GM12891 (cell line): ENCODE data around the gene ZIC4.

Source experiments
- DNase-seq: peaks from one replicate; pipeline ENCODE4 v3.0.0; 2011; ENCODE audit warnings: low spot score; ENCODE audit not compliant: insufficient read length
- FAIRE-seq: peaks from 2 replicates; lab custom pipeline; 2011; peaks lifted over from hg19 to GRCh38; lab: Jason Lieb, UNC
- PAX5 ChIP-seq: IDR thresholded peaks from 2 replicates; pipeline ENCODE4 v1.6.1; 2011; ENCODE audit warnings: low read length, moderate library complexity, mild to moderate bottlenecking; ENCODE audit not compliant: insufficient read depth, severe bottlenecking
- POLR2A ChIP-seq: IDR thresholded peaks from 2 replicates; pipeline ENCODE4 v1.6.1; 2011; ENCODE audit warnings: low read depth, low read length, control low read depth
- POLR2AphosphoS5 ChIP-seq: IDR thresholded peaks from 2 replicates; pipeline ENCODE4 v1.6.1; 2011; ENCODE audit warnings: low read depth, low read length, control low read depth
- POU2F2 ChIP-seq: IDR thresholded peaks from 2 replicates; pipeline ENCODE4 v1.6.1; 2011; ENCODE audit warnings: low read depth, mild to moderate bottlenecking, control low read depth, low read length, moderate library complexity
- SPI1 ChIP-seq: IDR thresholded peaks from 2 replicates; pipeline ENCODE4 v1.6.1; 2011; ENCODE audit warnings: low read depth, low read length, control low read depth
- TAF1 ChIP-seq: IDR thresholded peaks from 2 replicates; pipeline ENCODE4 v1.6.1; 2011; ENCODE audit warnings: low read depth, low read length, control low read depth

Gene ZIC4

DNA sequence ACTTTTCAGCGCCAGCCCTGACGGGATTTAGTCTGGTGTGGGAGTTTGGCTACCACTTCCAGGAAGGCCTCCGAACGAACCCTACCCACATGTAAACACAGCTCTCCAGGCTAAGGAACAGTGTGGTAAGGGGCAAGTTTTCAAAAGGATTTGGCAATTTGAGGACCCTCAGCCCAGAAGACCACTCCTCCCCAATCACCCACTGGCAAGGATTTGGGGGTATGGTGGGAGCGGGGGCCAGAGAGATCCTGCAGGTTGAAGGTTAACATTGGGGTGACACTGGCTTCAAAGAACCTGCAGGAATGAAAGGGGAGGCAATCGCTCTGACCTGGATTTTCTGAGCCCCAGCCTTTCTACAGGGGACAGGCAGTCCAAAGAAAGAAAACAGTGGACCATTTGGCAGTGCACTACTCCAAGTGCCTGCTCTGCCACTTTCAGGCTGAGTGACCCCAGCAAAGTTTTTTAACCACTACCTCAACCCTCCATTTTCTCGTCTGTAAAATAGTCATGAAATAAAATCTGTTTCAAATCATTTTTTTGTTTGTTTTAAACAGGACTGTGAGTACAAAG is 34.5 kb downstream of the ZIC4 start:
- no peak for TF ChIP-seq SPI1
- TF ChIP-seq TAF1 = no peak
- no peak for TF ChIP-seq POLR2A
- no peak for TF ChIP-seq POLR2AphosphoS5
- no peak for TF ChIP-seq POU2F2
- no peak for TF ChIP-seq PAX5
- FAIRE-seq (no peak), DNase-seq (no peak)

DNA sequence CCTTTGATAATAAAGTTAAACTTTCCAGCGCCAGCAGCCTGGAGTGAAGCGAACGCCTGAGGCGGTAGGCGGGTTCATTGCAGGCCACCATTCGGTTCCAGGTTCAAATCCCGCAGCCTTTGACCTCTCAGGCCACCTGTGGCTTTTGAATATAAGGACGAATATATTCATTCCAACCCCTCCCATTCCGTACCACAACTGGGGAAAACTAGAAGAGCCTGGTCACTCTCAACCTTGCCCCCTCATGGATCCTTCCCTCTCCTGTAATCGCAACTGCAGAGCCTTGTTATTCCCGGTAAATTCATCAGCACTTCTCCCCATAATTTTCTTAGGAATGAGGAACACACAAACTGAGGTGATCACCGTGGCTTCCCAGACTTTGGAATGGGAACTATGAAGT is 35.2 kb downstream of the ZIC4 start:
- no peak for DNase-seq
- no peak for FAIRE-seq
- no peak for TF ChIP-seq SPI1
- TF ChIP-seq POLR2A = no peak
- TF ChIP-seq POLR2AphosphoS5 = no peak
- no peak for TF ChIP-seq POU2F2
- no peak for TF ChIP-seq PAX5
- TF ChIP-seq TAF1 = no peak

DNA sequence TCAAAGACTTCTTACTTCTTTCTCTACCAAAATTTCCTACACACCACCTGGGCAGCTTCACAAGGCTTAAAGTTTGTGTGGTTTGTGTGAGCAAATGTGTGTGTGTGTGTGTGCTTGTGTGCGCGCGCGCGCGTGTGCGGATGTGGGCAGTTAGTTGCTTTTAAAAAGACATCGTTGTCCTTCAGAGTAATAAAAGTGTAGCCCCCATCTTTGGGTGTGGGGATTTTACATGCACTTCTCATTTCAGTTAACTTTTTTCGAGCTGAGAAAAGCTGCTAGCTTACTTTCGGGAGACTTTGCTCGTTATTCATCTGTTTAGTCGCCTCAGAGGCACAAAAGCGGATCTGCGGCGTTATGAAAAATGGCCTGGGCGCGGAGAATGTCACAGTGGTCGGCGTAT is 36.0 kb downstream of the ZIC4 start:
- DNase-seq (no peak), FAIRE-seq (no peak)
- TF ChIP-seq SPI1 (no peak), PAX5 (no peak)

DNA sequence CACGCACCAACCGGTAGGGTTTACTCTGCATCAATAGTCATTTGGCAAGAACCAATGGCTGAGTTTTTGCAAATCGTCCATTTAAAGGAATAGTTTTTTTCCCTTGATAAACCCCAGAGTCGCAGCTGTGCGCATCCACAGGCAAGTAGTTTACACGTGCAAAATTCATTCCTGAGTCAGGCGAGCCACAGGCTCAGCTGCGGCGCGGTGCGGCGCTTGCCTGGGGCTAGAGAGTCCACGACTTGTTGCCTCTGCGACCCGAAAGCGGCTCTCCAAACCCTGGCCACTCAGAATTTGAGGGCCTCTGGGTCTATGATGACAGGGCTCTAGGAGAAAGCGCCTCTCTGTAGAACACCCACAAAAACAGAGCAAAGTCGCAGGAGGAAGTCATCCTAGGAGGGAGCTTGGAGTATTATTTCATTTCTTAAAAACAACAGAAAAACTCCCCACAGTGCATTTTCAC is 36.7 kb downstream of the ZIC4 start:
- no peak for DNase-seq
- FAIRE-seq = no peak
- TF ChIP-seq POLR2A (no peak), TAF1 (no peak), PAX5 (no peak), POU2F2 (no peak), SPI1 (no peak), POLR2AphosphoS5 (no peak)

DNA sequence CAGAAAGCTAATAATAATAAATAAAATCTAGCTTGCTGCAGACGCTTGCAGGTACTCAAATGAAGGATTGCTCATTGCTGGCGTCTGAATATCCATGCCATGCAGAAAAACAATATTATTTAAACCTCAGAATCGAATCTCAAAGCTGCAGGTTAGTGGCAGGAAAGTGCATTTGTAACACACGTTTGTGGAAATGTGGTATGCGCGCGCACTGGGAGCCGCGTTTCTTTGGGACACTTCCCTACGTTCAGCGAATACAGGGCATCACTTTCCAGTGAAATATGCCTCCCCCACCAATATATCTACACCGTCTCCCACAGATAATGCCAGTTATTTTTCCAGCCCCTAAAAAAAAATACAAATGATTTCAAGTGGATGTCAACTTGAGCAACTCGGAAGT is 37.1 kb downstream of the ZIC4 start:
- DNase-seq = no peak
- TF ChIP-seq POLR2AphosphoS5 (no peak), POU2F2 (no peak), POLR2A (no peak), TAF1 (no peak), SPI1 (no peak), PAX5 (no peak)
- FAIRE-seq = no peak

DNA sequence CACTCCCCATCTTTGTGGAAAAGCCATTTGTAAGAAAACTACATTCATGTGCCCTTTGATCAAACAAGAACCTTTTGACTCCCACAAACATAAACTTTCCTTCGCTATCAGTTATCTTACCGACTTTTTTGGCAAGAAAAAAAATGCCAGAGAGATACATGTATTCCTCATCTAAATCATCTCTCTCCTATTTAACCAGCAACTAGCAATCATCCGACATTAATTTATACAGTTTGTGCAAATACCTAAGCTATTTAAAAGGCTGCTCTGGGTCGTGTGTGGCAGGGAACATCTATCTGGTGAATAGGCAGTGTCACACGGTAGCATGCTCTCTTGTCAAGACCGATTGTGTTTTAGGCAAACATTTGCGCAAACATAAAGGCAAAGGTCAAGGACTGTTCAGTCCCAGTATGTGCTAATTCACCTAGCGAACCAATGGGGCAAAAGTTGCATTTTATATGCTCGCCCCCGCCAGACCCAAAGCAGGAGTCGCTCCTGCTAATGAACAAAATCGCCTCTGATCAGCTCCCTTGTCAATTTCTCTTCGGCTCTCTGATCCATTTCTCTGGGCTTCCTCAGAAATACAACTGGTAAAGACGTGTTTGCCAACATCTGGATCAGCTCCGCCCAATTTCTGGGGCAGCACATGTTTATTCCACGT is 37.7 kb downstream of the ZIC4 start:
- FAIRE-seq (no peak), DNase-seq (no peak)
- TF ChIP-seq PAX5 (no peak), TAF1 (no peak)

DNA sequence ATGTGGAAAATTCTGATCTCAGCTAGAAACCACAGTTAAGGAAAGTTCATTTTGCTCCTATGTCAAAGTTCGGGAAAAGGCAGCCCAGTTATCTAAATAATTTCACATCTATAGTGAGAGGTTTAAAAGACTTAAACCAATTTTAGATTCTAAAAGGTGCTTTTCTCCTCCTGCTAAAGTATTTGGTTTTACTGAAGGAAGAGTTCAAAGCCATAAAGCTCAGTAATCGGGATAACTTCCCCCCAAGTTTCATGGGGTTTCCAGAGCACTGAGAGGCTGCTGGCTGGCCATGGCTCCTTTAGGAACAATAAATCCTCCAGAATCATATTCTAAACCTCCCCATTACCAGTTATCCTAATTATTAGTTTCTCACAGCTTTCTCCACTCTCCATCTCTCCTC is 38.2 kb downstream of the ZIC4 start:
- no peak for TF ChIP-seq POLR2A
- no peak for TF ChIP-seq PAX5
- TF ChIP-seq POLR2AphosphoS5 = no peak
- TF ChIP-seq TAF1 = no peak
- no peak for TF ChIP-seq POU2F2
- no peak for TF ChIP-seq SPI1
- FAIRE-seq (no peak), DNase-seq (no peak)

DNA sequence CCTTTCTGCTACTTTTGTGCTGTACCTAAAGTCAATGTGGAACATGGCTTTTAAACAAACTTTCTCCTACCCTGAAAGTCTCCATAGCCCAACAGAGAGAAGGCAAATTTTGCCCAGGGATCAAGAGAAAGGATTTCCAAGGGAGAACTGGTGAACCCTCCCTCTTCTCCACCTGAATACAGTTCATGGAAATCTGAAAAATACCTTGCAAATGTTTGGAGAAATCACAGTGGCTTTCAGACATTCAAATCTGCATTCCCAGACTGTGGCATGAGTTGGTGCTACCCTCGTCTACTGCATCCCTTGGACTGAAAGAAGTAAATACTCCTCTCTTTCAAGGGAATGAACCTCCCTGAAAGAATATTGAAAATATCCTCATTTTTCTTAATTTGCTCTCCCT is 38.7 kb downstream of the ZIC4 start:
- TF ChIP-seq POU2F2 (no peak), SPI1 (no peak), POLR2AphosphoS5 (no peak), TAF1 (no peak), POLR2A (no peak), PAX5 (no peak)
- DNase-seq (no peak), FAIRE-seq (no peak)

DNA sequence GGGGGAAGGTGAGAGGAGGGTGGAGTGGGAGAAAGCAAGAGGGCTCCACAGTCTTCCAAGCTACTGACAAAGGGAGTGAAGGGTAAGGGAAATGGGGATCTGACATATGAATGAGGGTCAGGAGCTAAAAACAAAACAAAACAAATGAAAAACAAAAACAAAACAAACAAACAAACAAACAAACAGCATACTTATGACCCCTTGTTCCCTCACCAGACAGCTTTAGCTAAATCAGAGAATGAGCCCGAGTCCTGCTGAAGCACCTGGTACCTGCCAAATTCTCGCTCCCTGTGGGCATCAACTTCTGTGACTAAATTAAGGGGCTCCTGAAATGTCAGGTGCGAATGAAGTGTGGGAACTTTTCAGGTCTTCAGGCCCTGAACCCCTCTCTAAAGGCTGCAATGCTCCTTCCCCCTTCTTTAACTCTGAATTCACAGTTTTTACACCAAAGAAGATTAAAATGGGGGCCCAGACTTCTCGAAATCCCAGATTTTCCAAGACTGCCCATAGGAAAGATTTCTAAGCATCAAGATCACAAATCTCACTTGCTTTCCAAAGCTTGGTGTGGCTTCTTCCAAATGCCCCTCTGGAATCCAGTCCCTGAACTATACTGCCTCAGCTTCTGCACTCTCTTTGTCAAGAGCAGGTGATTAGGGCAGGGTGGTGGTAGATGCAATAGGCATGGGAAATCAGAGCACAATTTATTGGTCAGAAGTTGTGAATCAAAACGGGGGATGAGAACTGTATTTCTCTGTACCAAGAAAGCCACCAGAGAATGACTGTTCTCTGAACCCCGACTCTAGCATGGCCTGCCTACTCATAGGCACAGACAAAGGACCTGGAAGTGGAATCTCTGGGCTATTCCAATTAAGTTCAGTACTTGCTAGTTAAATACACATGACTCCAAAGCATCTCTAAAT is 40.9 kb downstream of the ZIC4 start:
- no peak for FAIRE-seq
- DNase-seq = no peak
- TF ChIP-seq POU2F2 (no peak), POLR2A (no peak), TAF1 (no peak), SPI1 (no peak), PAX5 (no peak), POLR2AphosphoS5 (no peak)

DNA sequence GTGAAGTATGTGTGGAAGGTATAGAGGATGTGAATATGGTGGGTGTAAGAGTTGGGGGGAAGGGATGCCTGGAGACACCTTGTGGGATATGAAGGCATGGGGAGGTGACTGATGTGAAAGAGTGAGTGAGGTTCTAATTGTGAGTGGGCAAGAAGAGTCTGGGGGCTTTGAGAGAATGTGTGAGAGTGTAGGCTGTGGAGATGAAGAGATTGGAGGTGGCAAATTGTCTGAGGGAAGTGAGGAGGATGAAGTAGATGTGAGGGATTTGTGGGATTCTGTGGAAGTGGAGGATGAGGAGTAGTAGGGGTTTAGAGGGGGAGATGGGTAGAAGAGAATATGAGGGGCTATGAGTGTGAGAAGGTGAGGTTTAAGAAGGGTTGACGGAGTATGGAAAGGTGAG is 41.6 kb downstream of the ZIC4 start:
- TF ChIP-seq POLR2AphosphoS5 (no peak), PAX5 (no peak), SPI1 (no peak), POLR2A (no peak), POU2F2 (no peak), TAF1 (no peak)
- FAIRE-seq = no peak
- DNase-seq = no peak
